Fibroblast of skin of left biceps (primary cell): ENCODE results near the gene SINHCAF.

Source experiments
- DNase-seq, 2 experiments: peaks; one replicate each; pipeline ENCODE4 v3.0.0-alpha.2; 2013; ENCODE audit warnings: low read depth in 2 of 2

Gene SINHCAF

DNA sequence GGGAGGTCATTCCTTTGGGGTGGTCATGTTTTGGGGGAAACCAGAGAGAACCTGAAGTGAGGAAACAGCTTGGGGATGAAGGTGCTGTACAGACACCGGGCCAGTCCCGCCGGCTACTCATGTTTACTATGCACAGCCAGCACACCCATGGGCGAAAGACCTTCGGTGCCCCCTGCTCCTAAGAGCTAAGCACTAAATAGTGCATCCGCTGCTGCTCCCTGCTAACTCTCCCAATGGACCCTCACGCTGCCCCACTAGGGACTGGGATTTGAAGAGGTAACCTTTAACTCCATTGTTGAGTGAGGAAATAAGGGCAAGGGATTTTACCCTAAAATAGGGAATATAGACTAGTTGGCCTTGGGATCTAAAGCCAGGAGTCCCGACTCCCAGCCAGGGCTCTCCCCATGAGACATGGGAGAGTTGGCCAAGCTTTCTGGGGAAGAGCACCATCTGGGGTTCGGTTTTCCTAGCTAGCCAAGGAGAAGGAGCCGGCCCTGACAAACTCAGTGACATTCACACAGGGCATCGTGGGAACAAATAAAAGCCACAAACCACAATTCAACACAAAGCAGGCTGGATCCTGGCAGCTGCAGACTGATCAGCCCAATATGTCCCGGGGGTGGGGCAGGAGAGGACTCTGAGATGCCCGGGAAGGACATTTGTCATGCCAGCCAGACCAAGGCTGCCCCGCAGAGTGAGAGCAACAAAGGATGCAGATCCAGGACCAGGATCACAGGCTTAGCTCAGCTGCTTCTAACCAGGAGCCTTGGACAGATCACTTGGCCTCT lies 91.7 kb downstream of the SINHCAF start:
- no peak for DNase-seq

GRCh38 chr12:31233061-31233730 lies 92.8 kb downstream of the SINHCAF start:
- DNase-seq, result no peak

DNA sequence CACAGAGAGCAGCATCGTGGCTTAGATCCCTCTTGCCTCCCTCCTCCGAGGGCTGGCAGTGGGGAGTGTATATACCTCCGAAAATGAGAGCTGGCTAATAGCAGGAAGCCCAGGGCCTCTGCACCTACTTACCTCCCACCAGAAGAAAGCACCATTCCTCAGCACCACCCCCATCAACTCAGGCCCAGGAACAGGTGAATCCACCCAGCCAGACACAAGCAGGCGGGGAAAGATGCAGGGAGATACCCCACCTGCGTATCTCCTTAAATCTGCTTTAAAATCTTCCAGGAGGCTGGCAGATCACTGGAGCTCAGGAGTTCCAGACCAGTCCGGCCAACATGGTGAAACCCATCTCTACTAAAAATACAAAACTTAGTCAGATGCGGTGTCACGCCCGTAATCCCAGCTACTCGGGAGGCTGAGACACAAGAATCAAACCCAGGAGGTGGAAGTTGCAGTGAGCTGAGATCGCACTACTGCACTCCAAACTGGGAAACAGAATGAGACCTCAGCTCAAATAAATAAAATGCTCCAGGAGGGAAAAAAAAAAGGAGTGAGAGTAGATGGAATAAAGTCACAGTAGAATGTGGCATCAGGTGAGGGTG lies 93.5 kb downstream of the SINHCAF start:
- DNase-seq, result no peak

DNA sequence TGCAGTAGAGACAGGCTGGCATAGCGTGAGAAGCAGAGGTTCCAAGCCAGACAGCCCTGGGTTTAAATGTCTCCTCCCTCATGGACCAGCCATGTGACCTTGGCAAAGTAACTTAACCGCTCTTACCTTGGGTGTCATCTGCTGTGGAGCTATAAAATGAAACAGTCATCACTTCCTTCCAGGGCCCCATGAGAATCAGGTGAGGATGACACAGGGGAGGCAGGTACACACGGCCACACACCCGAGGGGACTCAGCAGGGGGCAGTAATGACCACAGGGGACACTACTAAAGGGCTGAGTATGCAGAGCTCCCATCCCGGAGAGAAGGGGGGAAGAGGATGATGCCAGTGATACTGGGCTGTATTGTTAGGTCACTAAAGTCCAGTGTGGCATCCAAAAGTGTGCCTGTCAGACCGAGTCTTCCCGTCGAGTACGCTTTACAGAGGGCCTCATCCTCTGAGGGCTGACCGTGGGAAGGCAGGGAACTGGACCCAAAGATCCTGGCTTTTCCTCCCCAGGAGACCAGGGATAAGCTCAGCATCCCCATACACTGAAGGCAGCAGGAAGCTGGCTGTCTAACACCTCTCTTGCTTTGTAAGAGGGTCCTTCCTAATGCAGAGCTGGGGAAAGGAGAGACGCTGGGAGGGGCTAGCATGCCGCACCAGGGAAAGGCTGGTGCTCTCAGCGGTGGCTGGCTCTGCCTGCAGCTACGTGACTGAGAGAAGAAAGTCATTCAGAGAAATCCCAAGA lies 94.2 kb downstream of the SINHCAF start:
- DNase-seq, result no peak
